Stimulated activated CD4-positive, alpha-beta T cell treated with anti-CD3 and anti-CD28 coated beads, Interleukin-15, amount 100 ng/mL, for 24 hours (primary cell): ENCODE data around the gene PRPF4.

Experiments
- DNase-seq: peaks from one replicate; pipeline ENCODE4 v3.0.0-alpha.2; 2020

The PRPF4 gene

GRCh38 chr9:113315231-113315630 is 39.8 kb downstream of the PRPF4 start:
- DNase-seq, result no peak

GRCh38 chr9:113316030-113316429 is 40.6 kb downstream of the PRPF4 start:
- DNase-seq, result no peak

GRCh38 chr9:113317777-113318176 is 42.3 kb downstream of the PRPF4 start:
- no peak for DNase-seq

GRCh38 chr9:113319054-113319453 is 43.6 kb downstream of the PRPF4 start:
- DNase-seq, result no peak

- no peak for DNase-seq
Measured at GRCh38 chr9:113320051-113320450, 44.6 kb downstream of the PRPF4 start.

GRCh38 chr9:113322671-113323070 is 47.2 kb downstream of the PRPF4 start:
- DNase-seq, result no peak

GRCh38 chr9:113326230-113326629 is 50.8 kb downstream of the PRPF4 start:
- no peak for DNase-seq

GRCh38 chr9:113328045-113328782 is 52.8 kb downstream of the PRPF4 start:
- DNase-seq, result no peak

- DNase-seq, result no peak
Measured at GRCh38 chr9:113331780-113332179, 56.3 kb downstream of the PRPF4 start.

- no peak for DNase-seq
Measured at GRCh38 chr9:113337714-113338113, 62.3 kb downstream of the PRPF4 start.

- peak; percentile 89 for DNase-seq
Measured at GRCh38 chr9:113340011-113340699, 64.7 kb downstream of the PRPF4 start, which contains the start of gene WDR31. Gene WDR31, minus strand, starts transcription at chr9:113340275. Its CDS starts 8,253 bp downstream, at chr9:113332022.

- DNase-seq, result no peak
Measured at GRCh38 chr9:113341712-113342410, 66.4 kb downstream of the PRPF4 start.
